Heart left ventricle (tissue), 16 donors: ENCODE data around the gene CADM2. TPM values are rescaled to one million over a fixed set of nuclear protein-coding genes. Genes with fewer than 3 reads are reported as not detected.

Experiments used
- ATAC-seq, 4 donors: fragments of 200-7000 bp; cut with Tn5 transposase; one replicate each; pipeline ENCODE4 v1.9.1; 2020 to 2022; ENCODE audit warnings: moderate library complexity in 4 of 4, mild to moderate bottlenecking in 3 of 4, moderate number of reproducible peaks in 1 of 4
- DNase-seq, 5 donors: peaks; one replicate each; pipeline ENCODE4 v3.0.0-alpha.2; 2020
- H3K27ac ChIP-seq, 12 donors: fragments of 200-600 bp; sonication (generic) in 4 of 12; one replicate each; pipeline versions ENCODE4 v1.5.0 to v1.8.0; 2016 to 2022; ENCODE audit warnings: mild to moderate bottlenecking in 2 of 12
- H3K27me3 ChIP-seq, 9 donors: fragments of 200-600 bp; sonication (generic) in 2 of 9; one replicate each; pipeline versions ENCODE4 v1.5.1 to v1.8.0; 2016 to 2022; ENCODE audit warnings: mild to moderate bottlenecking in 3 of 9
- H3K36me3 ChIP-seq, 9 donors: fragments of 200-600 bp; sonication (generic) in 2 of 9; one replicate each; pipeline versions ENCODE4 v1.5.0 to v1.8.0; 2018 to 2022; ENCODE audit warnings: mild to moderate bottlenecking in 2 of 9
- H3K4me1 ChIP-seq, 12 donors: fragments of 200-600 bp; sonication (generic) in 4 of 12; one replicate each; pipeline versions ENCODE4 v1.5.0 to v1.8.0; 2016 to 2022; ENCODE audit warnings: mild to moderate bottlenecking in 3 of 12
- H3K4me3 ChIP-seq, 12 donors: fragments of 200-600 bp; sonication (generic) in 4 of 12; one replicate each; pipeline versions ENCODE4 v1.5.0 to v1.8.0; 2017 to 2022; ENCODE audit warnings: mild to moderate bottlenecking in 9 of 12, moderate library complexity in 4 of 12
- H3K9me3 ChIP-seq, 12 donors: fragments of 200-600 bp; sonication (generic) in 4 of 12; one replicate each; pipeline versions ENCODE4 v1.5.0 to v1.8.0; 2016 to 2022; ENCODE audit warnings: mild to moderate bottlenecking in 1 of 12
- CTCF ChIP-seq, 12 donors: fragments of 200-600 bp; sonication (generic) in 4 of 12; IDR thresholded peaks; one replicate each; pipeline versions ENCODE4 v1.5.0 to v1.8.0; 2018 to 2022; ENCODE audit warnings: antibody characterized with exemption in 12 of 12, mild to moderate bottlenecking in 5 of 12
- POLR2A ChIP-seq, 2 donors: fragments of 450-650 bp; IDR thresholded peaks; one replicate each; pipeline ENCODE4 v1.6.1; 2017; ENCODE audit warnings: antibody characterized with exemption in 2 of 2, mild to moderate bottlenecking in 2 of 2, moderate library complexity in 2 of 2
- WGBS, 4 donors: extraction: QIAGEN DNeasy Blood & Tissue Kit in 2 of 4; methylation state at CpG; one replicate each; pipeline versions ENCODE4 v1.1.5 to v1.1.7; 2013 to 2018; 5-methylcytosine and 5-hydroxymethylcytosine counted together
- intact Hi-C, 10 donors: fragments of 100-400 bp; cut with DNase I; formaldehyde crosslinking; loops; one replicate each; pipeline versions ENCODE4 v1.11.1 to v1.14.2; 2022
- polyA plus RNA-seq, 2 donors: library from polyadenylated mRNA; stranded (reverse); fragments of 200-250 nt; gene quantifications; one replicate each; pipeline ENCODE4 v1.2.3, GENCODE V29; 2013
- total RNA-seq, 9 donors: library from RNA; depleted of rRNA in 2 of 9; stranded (reverse); fragments of >200 nt in 2 of 9; fragmentation: NEBNext Ultra II Directional in 3 of 9; extraction: Animal tissue kit (Norgen Biotek cat#: 25700) in 3 of 9; gene quantifications; one replicate each; pipeline versions ENCODE4 v1.1.0 to v1.2.4, GENCODE V29; 2016 to 2023
- donor health status: ischemic (EF 13 %, LVEDD 7.1; RV severe dilation, severe dysfunction).
- donor health status: healthy with polysubstance abuse.
- donor health status: DM: no; HTN: yes; CAD: no.
- donor health status: DM: no; HTN: no; CAD: no.
- donor health status: ischemic (EF 25% LVEDD 6.9; RV normal size, moderate dysfunction).
- donor health status: ischemic (EF 25% LVEDD 5.7; RV mildly dilated, moderate dysfunction).
- donor health status: healthy.
- donor health status: DM: yes; HTN: yes; CAD: no.
- donor health status: ischemic (EF 35%, LVEDD 5.7; RV mildly dilated, moderate dysfunction).
- donor health status: nonischemic (EF 11% LVEDD 7.7; RV severe dilation, severe dysfunction).
- donor health status: DM: yes; HTN: yes; CAD: no.
- donor health status: PGD.
- donor health status: ischemic (EF 29% LVEDD 5.4; RV normal size, mild dysfunction).
- donor health status: nonischemic (EF 23%, LVEDD 6.1; RV moderate dilation, normal function).

CADM2 gene
- total and polyA plus RNA-seq, 11 donors: 0.19 to 2.3 (median 0.69) TPM

GRCh38 chr3:85258819-85259218 is 300.0 kb downstream of the CADM2 start:
- WGBS, 4 donors: 78 to 84% (median 80%) methylated on average over 2 of the region's 2 CpGs

GRCh38 chr3:85259748-85260147 is 301.0 kb downstream of the CADM2 start:
- TF ChIP-seq POLR2A (IDR thresholded peaks at IDR 0.05) (no peak), CTCF (IDR thresholded peaks at IDR 0.05) (no peak)
- no peak for DNase-seq
- Histone ChIP-seq H3K4me3 (no peak overlapping the region), H3K9me3 (no peaks in the 10 kb centered on the region), H3K27ac (no peak overlapping the region), H3K27me3 (no peaks in the 10 kb centered on the region), H3K36me3 (no peaks in the 10 kb centered on the region), H3K4me1 (no peaks in the 10 kb centered on the region)
- intact Hi-C loops: no loop called here
- 47 to 62% (median 57%) methylated on average over 2 of the region's 2 CpGs for WGBS, 4 donors
- no peak for ATAC-seq

More at GRCh38 chr3:85258819-85259218, 300.0 kb downstream of the CADM2 start:
- Histone ChIP-seq H3K9me3 (no peaks in the 10 kb centered on the region), H3K36me3 (no peaks in the 10 kb centered on the region), H3K27ac (no peak overlapping the region), H3K27me3 (no peaks in the 10 kb centered on the region), H3K4me1 (no peaks in the 10 kb centered on the region), H3K4me3 (no peak overlapping the region)
- DNase-seq (no peak), ATAC-seq (no peak)
- intact Hi-C loops: no loop called here
- no peak for TF ChIP-seq POLR2A (IDR thresholded peaks at IDR 0.05)
- TF ChIP-seq CTCF (IDR thresholded peaks at IDR 0.05): no peak

- no peak for ATAC-seq
- Histone ChIP-seq H3K27me3 (no peaks in the 10 kb centered on the region), H3K27ac (no peak overlapping the region), H3K4me3 (no peak overlapping the region), H3K36me3 (no peaks in the 10 kb centered on the region), H3K9me3 (no peaks in the 10 kb centered on the region), H3K4me1 (no peaks in the 10 kb centered on the region)
- intact Hi-C loops: no loop called here
- no peak for TF ChIP-seq POLR2A (IDR thresholded peaks at IDR 0.05)
- TF ChIP-seq CTCF (IDR thresholded peaks at IDR 0.05): no peak
- WGBS, 4 donors: 66 to 75% (median 71%) methylated on average over 1 of the region's 1 CpG
- DNase-seq: no peak
These were observed 305.6 kb downstream of the CADM2 start for GRCh38 chr3:85264381-85264780.

- no peaks in the 10 kb centered on the region for H3K9me3 ChIP-seq
- intact Hi-C loops: no loop called here
- no peak overlapping the region for H3K4me3 ChIP-seq
- 21 to 40% (median 24%) methylated on average over 1 of the region's 1 CpG for WGBS, 4 donors
- no peaks in the 10 kb centered on the region for H3K27me3 ChIP-seq
- H3K27ac ChIP-seq: no peak overlapping the region
- H3K4me1 ChIP-seq: no peaks in the 10 kb centered on the region
- TF ChIP-seq POLR2A (IDR thresholded peaks at IDR 0.05): no peak
- TF ChIP-seq CTCF (IDR thresholded peaks at IDR 0.05): no peak
- ATAC-seq (no peak), DNase-seq (no peak)
- H3K36me3 ChIP-seq: no peaks in the 10 kb centered on the region
These were observed 311.7 kb downstream of the CADM2 start for GRCh38 chr3:85270488-85270887.
